Astrocyte of the spinal cord (primary cell): ENCODE measurements around the gene CCK.

Experiments used
- DNase-seq: peaks from one replicate; pipeline ENCODE4 v3.0.0; 2011; ENCODE audit warnings: low read depth, low spot score
- H3K4me3 ChIP-seq: 2 replicates; pipeline ENCODE4 v1.5.1; 2011; ENCODE audit warnings: low read depth, mild to moderate bottlenecking, low read length, moderate library complexity
- in situ Hi-C: cut with HindIII; loops from 2 replicates; pipeline ENCODE4 v1.10.0; 2017; ENCODE audit warnings: low sequenced_read_pairs
- TF ChIP-seq, protein P1 (sequence below): IDR thresholded peaks from 2 replicates; pipeline ENCODE4 v1.5.1; 2012; ENCODE audit warnings: low read depth, mild to moderate bottlenecking, low read length, inconsistent platforms

CCK gene

DNA sequence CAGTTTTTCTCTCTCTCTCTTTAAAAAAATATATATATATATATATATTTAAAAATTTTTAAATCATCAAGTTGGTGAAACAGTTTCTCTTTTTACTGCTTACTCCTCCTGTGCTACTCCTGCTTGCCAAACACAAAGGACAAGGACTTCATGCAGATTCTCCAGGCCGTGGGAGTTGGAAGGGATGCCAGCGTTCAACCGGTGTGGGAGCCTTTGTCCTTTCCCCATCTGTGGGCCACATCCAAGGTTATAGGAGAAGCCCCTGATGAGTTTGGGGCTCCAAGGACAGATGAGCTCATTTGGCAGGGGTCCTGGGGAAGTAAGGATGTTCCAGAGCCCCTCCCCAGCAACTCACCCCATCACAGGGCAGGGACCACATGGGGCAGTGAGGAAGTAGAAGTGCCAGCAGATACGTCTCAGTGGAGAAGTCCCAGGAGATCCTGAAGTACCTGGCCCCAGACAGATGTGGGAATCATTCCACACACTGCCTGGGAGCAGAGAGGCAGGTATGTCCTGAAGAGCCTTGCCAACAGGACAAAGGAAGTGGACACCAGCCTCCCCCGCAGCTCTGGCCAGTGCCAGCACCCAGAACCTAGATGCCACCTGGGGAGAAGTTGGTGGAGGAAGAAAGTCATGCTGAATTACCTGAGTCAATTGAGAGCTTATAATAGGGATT, 36.6 kb downstream of the CCK start:
- no peak for DNase-seq
- in situ Hi-C loops = no loop called here
- TF ChIP-seq, protein P1, sequence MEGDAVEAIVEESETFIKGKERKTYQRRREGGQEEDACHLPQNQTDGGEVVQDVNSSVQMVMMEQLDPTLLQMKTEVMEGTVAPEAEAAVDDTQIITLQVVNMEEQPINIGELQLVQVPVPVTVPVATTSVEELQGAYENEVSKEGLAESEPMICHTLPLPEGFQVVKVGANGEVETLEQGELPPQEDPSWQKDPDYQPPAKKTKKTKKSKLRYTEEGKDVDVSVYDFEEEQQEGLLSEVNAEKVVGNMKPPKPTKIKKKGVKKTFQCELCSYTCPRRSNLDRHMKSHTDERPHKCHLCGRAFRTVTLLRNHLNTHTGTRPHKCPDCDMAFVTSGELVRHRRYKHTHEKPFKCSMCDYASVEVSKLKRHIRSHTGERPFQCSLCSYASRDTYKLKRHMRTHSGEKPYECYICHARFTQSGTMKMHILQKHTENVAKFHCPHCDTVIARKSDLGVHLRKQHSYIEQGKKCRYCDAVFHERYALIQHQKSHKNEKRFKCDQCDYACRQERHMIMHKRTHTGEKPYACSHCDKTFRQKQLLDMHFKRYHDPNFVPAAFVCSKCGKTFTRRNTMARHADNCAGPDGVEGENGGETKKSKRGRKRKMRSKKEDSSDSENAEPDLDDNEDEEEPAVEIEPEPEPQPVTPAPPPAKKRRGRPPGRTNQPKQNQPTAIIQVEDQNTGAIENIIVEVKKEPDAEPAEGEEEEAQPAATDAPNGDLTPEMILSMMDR = no peak
- no peak overlapping the region for H3K4me3 ChIP-seq

DNA sequence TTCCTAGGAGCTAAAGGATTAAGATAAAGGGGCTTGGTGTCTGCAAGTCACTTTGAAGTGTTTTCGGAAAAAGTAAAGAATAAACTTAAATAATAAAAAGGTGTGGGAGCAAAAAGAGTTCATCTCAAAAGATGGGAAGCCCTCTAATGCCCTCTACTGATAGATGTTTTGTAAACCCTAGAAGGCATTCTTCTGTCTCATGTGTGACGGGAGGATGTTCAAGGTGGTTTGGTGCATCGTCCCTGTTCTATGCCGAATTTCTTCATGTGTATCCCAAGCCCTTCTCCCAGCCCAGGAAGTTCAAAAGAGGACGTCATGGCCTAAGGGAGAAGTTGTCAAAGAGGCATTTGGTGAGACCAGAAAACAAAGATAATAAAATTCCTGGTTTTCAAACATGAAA, 37.2 kb downstream of the CCK start:
- no peak for DNase-seq
- TF ChIP-seq, protein P1 = peak; percentile 42
- in situ Hi-C loops = no loop called here
- no peak overlapping the region for H3K4me3 ChIP-seq

DNA sequence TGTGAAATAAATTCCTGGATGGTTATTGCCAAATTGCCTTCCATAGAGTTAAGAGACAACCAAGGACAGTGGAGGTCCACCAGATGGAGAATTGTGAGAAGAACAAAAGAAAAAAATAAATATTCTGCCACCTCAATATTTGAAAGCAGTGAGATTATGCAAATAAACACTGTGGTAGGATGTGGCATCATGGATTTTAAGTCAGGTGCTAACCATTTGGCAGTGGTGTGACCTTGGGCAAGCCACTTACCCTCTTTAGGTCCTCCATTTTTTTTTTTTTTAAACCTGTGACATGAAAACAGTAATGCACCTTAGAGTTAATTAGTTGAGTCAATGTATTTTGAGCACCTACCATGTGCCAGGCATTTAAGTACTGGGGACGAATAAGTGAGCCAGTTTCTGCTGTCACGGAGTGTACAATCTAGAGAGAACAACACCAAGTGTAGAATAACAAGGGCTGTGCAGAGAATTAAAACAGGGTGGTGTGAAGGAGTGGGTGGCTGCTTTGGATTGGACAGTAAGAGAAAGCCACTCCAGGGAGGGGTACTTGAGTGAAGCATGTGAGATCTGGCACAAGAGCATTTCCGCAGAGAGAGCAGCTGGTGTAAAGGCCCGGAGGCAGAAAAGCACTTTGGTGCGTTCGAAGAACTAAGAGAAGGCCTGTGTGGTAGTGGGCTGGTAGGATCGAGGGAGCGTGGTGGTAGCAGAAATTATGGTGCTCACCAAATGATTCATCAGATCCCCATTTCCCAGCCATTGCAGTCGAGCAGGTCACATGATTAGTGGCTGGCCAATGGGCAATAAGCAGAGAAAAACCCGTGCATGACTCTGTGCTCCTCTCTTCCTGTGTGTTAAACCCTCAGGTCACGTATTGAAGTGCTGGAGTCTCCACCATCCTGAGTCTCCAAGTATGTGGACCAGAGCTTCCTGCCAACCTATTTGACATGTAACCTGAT, 39.2 kb downstream of the CCK start:
- H3K4me3 ChIP-seq = no peak overlapping the region
- in situ Hi-C loops = no loop called here
- no peak for DNase-seq
- TF ChIP-seq, protein P1 = no peak

DNA sequence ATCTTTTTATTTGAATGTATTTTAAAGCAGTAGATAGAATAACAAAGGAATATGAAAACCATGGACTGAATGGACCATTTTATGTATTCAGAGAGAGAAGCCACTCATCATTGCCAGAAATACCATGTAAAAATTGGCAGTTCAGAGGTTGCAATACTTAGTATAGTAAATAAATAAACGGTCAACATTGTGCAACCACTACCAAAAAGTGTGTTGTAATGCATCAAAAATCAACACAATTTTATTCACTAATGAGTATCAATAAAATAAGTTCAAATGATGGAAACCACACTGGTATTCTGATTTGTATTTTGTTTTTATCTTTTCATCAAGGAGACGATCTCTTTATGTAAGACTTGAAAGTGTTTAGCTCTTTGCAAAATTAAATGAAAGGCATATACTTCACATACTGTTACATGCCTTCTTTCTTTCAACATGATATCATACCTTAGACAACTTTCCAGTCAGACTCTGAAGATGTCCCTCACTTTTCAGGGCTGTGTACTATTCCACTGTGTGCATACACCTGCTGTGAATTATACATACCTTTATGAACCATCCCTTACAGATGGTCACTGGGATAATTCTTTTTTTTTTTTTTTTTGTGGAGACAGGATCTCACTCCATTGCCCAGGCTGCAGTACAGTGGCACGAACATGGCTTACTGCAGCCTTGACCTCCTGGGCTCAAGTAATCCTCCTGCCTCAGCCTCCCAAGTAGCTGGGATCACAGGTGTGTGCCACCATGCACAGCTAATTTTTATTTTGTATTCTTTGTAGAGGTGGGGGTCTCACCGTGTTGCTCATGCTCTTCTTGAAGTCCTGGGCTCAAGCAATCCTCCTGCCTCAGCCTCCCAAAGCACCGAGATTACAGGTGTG, 40.3 kb downstream of the CCK start:
- TF ChIP-seq, protein P1 = no peak
- no peak overlapping the region for H3K4me3 ChIP-seq
- no peak for DNase-seq
- in situ Hi-C loops = no loop called here

DNA sequence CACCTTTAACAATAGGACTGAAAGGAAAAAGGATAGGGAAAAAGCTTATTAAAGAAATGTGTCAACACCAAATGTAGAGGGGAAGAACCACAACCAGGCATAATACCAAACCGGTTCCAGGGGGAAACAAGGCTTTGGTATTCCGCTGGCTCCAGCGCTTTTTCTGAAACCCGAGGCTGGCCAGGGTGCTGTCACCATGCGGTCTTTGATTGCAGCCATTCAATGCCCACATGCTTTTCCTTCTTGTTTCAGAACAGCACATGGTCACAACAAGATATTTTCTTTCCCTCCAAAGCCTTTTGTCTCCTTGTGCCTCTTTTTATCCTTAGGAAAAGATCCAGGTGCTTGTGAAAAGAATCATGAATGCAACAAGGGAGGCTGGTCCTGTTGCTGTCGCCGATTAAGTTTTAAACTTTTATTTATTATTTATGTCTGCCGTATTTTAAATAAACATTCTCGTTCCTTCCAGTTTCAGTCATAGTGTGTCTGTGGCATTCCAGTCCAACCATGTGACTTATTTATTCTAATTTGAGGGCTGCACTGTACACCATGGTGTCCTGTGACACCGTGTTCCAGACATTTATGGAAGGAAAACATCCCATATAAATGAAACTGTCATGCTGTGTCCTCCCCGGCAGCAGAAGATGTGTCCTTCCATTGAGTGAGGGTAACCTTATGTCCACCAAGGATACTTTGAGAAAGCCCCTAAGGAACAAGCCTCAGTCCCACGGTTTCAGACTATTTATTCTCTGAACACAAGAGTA, 41.1 kb downstream of the CCK start:
- H3K4me3 ChIP-seq = no peak overlapping the region
- no peak for DNase-seq
- TF ChIP-seq, protein P1 = no peak
- in situ Hi-C loops = no loop called here
